ENCODE results near the gene TTC1. TPM values are rescaled to one million over a fixed set of nuclear protein-coding genes. Genes with fewer than 3 reads are reported as not detected.

Gene TTC1
- total RNA-seq, 3 donors from 2014 or later (not counting 1 experiment from before 2014, with no cell fraction given) = 28.1 to 34.9 (median 33.6) TPM

DNA sequence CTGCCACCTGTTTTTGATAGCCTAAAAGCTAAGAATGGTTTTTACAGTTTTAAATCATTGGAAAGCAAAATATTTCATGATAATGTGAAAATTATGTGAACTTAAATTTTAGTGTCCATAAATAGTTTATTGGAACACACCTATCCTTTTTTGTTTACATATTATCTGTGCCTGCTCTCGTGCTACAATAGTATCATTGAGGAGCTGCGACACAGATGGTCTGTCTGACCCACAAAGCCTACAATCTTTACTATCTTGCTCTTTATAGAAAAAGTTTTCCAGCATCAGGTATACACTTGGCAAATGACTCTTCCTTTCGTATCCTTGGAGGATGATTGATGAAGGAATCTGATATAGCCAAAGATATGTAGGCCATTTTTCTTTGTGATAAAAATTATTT lies 40.2 kb downstream of the TTC1 start:
- H3K9me3 ChIP-seq (ENCODE audit: control insufficient read depth, insufficient read depth, low read length) = no peaks in the 10 kb centered on the region
- H3K4me3 ChIP-seq (ENCODE audit: low read length) = no peak overlapping the region
- H3K27ac Mint-ChIP-seq = no peak overlapping the region
- no peaks in the 10 kb centered on the region for H3K9me3 Mint-ChIP-seq
- H3K4me3 Mint-ChIP-seq = no peak overlapping the region
- H3K36me3 Mint-ChIP-seq = peaks cover 23% of the 10 kb centered on the region
- intact Hi-C loops (cut with micrococcal nuclease) = no loop called here
- TF ChIP-seq, protein P1, sequence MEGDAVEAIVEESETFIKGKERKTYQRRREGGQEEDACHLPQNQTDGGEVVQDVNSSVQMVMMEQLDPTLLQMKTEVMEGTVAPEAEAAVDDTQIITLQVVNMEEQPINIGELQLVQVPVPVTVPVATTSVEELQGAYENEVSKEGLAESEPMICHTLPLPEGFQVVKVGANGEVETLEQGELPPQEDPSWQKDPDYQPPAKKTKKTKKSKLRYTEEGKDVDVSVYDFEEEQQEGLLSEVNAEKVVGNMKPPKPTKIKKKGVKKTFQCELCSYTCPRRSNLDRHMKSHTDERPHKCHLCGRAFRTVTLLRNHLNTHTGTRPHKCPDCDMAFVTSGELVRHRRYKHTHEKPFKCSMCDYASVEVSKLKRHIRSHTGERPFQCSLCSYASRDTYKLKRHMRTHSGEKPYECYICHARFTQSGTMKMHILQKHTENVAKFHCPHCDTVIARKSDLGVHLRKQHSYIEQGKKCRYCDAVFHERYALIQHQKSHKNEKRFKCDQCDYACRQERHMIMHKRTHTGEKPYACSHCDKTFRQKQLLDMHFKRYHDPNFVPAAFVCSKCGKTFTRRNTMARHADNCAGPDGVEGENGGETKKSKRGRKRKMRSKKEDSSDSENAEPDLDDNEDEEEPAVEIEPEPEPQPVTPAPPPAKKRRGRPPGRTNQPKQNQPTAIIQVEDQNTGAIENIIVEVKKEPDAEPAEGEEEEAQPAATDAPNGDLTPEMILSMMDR (IDR thresholded peaks at IDR 0.05) = no peak
- no peaks in the 10 kb centered on the region for H3K27me3 ChIP-seq (ENCODE audit: control insufficient read depth, insufficient read depth, low read length)
- H3K4me1 ChIP-seq (ENCODE audit: control insufficient read depth, insufficient read depth, low read length) = no peaks in the 10 kb centered on the region
- peaks cover 45% of the 10 kb centered on the region for H3K36me3 ChIP-seq (ENCODE audit: control insufficient read depth, insufficient read depth, low read length)
- no peak overlapping the region for H3K27ac ChIP-seq (ENCODE audit: low read length)
- H3K4me1 Mint-ChIP-seq = no peaks in the 10 kb centered on the region
- DNase-seq (no peak), ATAC-seq (no peak)
- no peaks in the 10 kb centered on the region for H3K27me3 Mint-ChIP-seq (ENCODE audit: low read depth in 2 of 2)
- 100% methylated on average over 2 of the region's 3 CpGs for WGBS (ENCODE audit: insufficient coverage)

GRCh38 chr5:160054047-160054446 lies 45.1 kb downstream of the TTC1 start:
- Histone ChIP-seq H3K27me3 (ENCODE audit: control insufficient read depth, insufficient read depth, low read length) (no peaks in the 10 kb centered on the region), H3K4me3 (ENCODE audit: low read length) (no peak overlapping the region), H3K36me3 (ENCODE audit: control insufficient read depth, insufficient read depth, low read length) (peaks cover 65% of the 10 kb centered on the region), H3K9me3 (ENCODE audit: control insufficient read depth, insufficient read depth, low read length) (no peaks in the 10 kb centered on the region), H3K4me1 (ENCODE audit: control insufficient read depth, insufficient read depth, low read length) (no peaks in the 10 kb centered on the region), H3K27ac (ENCODE audit: low read length) (no peak overlapping the region)
- Mint-ChIP-seq H3K36me3 (peaks cover 16% of the 10 kb centered on the region), H3K4me1 (no peaks in the 10 kb centered on the region), H3K27me3 (ENCODE audit: low read depth in 2 of 2) (no peaks in the 10 kb centered on the region), H3K9me3 (no peaks in the 10 kb centered on the region), H3K4me3 (no peak overlapping the region), H3K27ac (no peak overlapping the region)
- TF ChIP-seq, protein P1 (IDR thresholded peaks at IDR 0.05) = no peak
- intact Hi-C loops (cut with micrococcal nuclease) = no loop called here
- WGBS (ENCODE audit: insufficient coverage) = 100% methylated on average over 1 of the region's 1 CpG
- no peak for ATAC-seq
- no peak for DNase-seq

DNA sequence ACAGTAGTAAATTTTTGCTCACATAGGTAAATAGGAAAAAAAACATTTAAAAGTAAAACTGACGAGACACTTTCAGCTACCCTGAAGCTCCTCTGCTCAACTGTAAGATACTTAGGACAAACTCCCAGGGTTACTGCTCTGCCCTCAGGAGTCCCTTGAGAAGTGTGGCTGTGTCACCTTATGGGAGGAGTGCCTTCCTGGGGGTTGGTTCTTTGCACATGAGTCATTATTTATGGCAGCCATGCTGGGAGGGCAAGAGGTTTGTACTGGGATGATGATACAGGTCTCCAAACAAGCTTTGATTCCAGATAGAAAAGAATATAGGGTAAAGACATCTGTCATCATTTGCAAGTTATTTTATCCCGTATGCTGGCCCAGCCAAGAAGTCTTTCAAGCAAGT lies 45.9 kb downstream of the TTC1 start:
- 100% methylated on average over 2 of the region's 2 CpGs for whole genome bisulfite sequencing (ENCODE audit: insufficient coverage)
- Mint-ChIP-seq H3K27ac (no peak overlapping the region), H3K36me3 (peaks cover 10% of the 10 kb centered on the region)

DNA sequence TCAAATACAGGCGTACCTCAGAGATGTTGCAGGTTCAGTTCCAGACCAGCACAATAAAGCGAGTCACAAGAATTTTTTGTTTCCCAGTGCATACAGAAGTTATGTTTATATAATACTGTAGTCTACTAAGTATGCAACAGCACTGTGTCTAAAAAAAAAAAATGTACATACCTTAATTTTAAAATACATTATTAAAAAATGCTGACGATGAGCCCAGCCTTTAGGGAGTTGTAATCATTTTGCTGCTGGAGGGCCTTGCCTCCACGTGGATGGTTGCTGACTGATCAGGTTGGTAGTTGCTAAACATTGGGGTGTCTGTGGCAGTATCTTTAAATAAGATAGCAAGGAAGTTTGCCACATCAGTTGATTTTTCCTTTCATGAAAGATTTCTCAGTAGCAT lies 48.3 kb downstream of the TTC1 start:
- no peak overlapping the region for H3K27ac ChIP-seq (ENCODE audit: low read length)
- intact Hi-C loops (cut with micrococcal nuclease) = no loop called here
- H3K27me3 Mint-ChIP-seq (ENCODE audit: low read depth in 2 of 2) = no peaks in the 10 kb centered on the region
- H3K4me1 ChIP-seq (ENCODE audit: control insufficient read depth, insufficient read depth, low read length) = no peaks in the 10 kb centered on the region
- H3K9me3 Mint-ChIP-seq = no peaks in the 10 kb centered on the region
- peaks cover 52% of the 10 kb centered on the region for H3K36me3 ChIP-seq (ENCODE audit: control insufficient read depth, insufficient read depth, low read length)
- DNase-seq = no peak
- TF ChIP-seq, protein P1 (IDR thresholded peaks at IDR 0.05) = no peak
- no peak for ATAC-seq
- H3K27ac Mint-ChIP-seq = no peak overlapping the region
- WGBS (ENCODE audit: insufficient coverage) = 98% methylated on average over 4 of the region's 4 CpGs
- no peak overlapping the region for H3K4me3 Mint-ChIP-seq
- H3K4me1 Mint-ChIP-seq = no peaks in the 10 kb centered on the region
- peaks cover 7% of the 10 kb centered on the region for H3K36me3 Mint-ChIP-seq
- H3K27me3 ChIP-seq (ENCODE audit: control insufficient read depth, insufficient read depth, low read length) = no peaks in the 10 kb centered on the region
- no peak overlapping the region for H3K4me3 ChIP-seq (ENCODE audit: low read length)
- H3K9me3 ChIP-seq (ENCODE audit: control insufficient read depth, insufficient read depth, low read length) = no peaks in the 10 kb centered on the region

More for the DNA sequence above, 45.9 kb downstream of the TTC1 start:
- Mint-ChIP-seq H3K4me3 (no peak overlapping the region), H3K9me3 (no peaks in the 10 kb centered on the region), H3K27me3 (ENCODE audit: low read depth in 2 of 2) (no peaks in the 10 kb centered on the region), H3K4me1 (no peaks in the 10 kb centered on the region)
- Histone ChIP-seq H3K27me3 (ENCODE audit: control insufficient read depth, insufficient read depth, low read length) (no peaks in the 10 kb centered on the region), H3K4me1 (ENCODE audit: control insufficient read depth, insufficient read depth, low read length) (no peaks in the 10 kb centered on the region), H3K27ac (ENCODE audit: low read length) (no peak overlapping the region), H3K9me3 (ENCODE audit: control insufficient read depth, insufficient read depth, low read length) (no peaks in the 10 kb centered on the region), H3K4me3 (ENCODE audit: low read length) (no peak overlapping the region), H3K36me3 (ENCODE audit: control insufficient read depth, insufficient read depth, low read length) (peaks cover 58% of the 10 kb centered on the region)
- TF ChIP-seq, protein P1 (IDR thresholded peaks at IDR 0.05) = no peak
- no peak for ATAC-seq
- intact Hi-C loops (cut with micrococcal nuclease) = no loop called here
- DNase-seq = no peak

Measured in natural killer cell (primary cell).